Tibial artery (tissue), 4 donors: ENCODE measurements around the gene POP7.
"Not testable (repeated sequence)": the region's sequence is repeated elsewhere in the genome, so short reads cannot be mapped to it uniquely, and the experiment has no call there.

Experiments
- DNase-seq, 2 donors: peaks; one replicate each; pipeline ENCODE4 v3.0.0-alpha.2; 2019
- H3K27ac ChIP-seq, 2 donors: fragments of 200-600 bp; sonication (generic) in 1 of 2; 1 replicate in 1 of 2; 2 replicates in 1 of 2; pipeline ENCODE4 v1.5.1; 2018 to 2019; ENCODE audit warnings: mild to moderate bottlenecking in 1 of 2
- H3K27me3 ChIP-seq, 2 donors: fragments of 200-600 bp; sonication (generic) in 1 of 2; one replicate each; pipeline versions ENCODE4 v1.5.1 to v1.6.0; 2016 to 2019
- H3K36me3 ChIP-seq, 3 donors: fragments of 200-600 bp; sonication (generic) in 2 of 3; one replicate each; pipeline ENCODE4 v1.5.1; 2016 to 2019; ENCODE audit warnings: mild to moderate bottlenecking in 2 of 3
- H3K4me1 ChIP-seq, 4 donors: fragments of 200-600 bp; sonication (generic) in 2 of 4; 1 replicate in 3 of 4; 2 replicates in 1 of 4; pipeline ENCODE4 v1.5.1; 2016 to 2019
- H3K4me3 ChIP-seq, 2 donors: fragments of 200-600 bp; sonication (generic) in 1 of 2; 1 replicate in 1 of 2; 2 replicates in 1 of 2; pipeline ENCODE4 v1.5.1; 2018 to 2019; ENCODE audit warnings: mild to moderate bottlenecking in 2 of 2
- H3K9me3 ChIP-seq, 3 donors: fragments of 200-600 bp; sonication (generic) in 1 of 3; one replicate each; pipeline ENCODE4 v1.5.1; 2016 to 2019
- CTCF ChIP-seq, 2 experiments: fragments of 200-600 bp in 1 of 2; fragments of 450-650 bp in 1 of 2; IDR thresholded peaks; one replicate each; pipeline ENCODE4 v1.5.1; 2017 to 2019; ENCODE audit warnings: antibody characterized with exemption in 2 of 2, mild to moderate bottlenecking in 1 of 2, moderate library complexity in 1 of 2
- intact Hi-C: fragments of 100-400 bp; cut with DNase I; formaldehyde crosslinking; loops from one replicate; pipeline ENCODE4 v1.15.0; 2023; ENCODE audit warnings: low total_unique reads

POP7 gene

GRCh38 chr7:100705753-100706671, at the start of gene POP7:
Gene POP7 (plus strand): TSS chr7:100706121. CDS start chr7:100706831, 710 bp downstream.
- Histone ChIP-seq H3K27me3 (no peaks in the 10 kb centered on the region), H3K4me1 (peaks cover 0 to 21% (median 19%) of the 10 kb centered on the region in 4 donors), H3K27ac (peak within 1 kb of the TSS; percentile 90 to 96), H3K9me3 (no peaks in the 10 kb centered on the region), H3K4me3 (peak within 1 kb of the TSS; percentile 63 to 77), H3K36me3 (no peaks in the 10 kb centered on the region)
- no peak for TF ChIP-seq CTCF (IDR thresholded peaks at IDR 0.05)
- DNase-seq, result peak; percentile 98 to 99
- intact Hi-C loops, result loop anchor here (5.0 kb wide), 1 partner anchor 146 kb away; the partner anchor contains the start of gene SLC12A9

- H3K36me3 ChIP-seq, DNase-seq, H3K9me3 ChIP-seq, intact Hi-C loops, H3K4me1 ChIP-seq, H3K27ac ChIP-seq, H3K4me3 ChIP-seq: not testable (repeated sequence)
- H3K27me3 ChIP-seq, result peaks cover 0 to 24% of the 10 kb centered on the region in 2 donors
These were observed 43.6 kb upstream of the POP7 start for GRCh38 chr7:100662194-100662776.

- DNase-seq, result no peak
- intact Hi-C loops, result no loop called here
- Histone ChIP-seq H3K9me3 (no peaks in the 10 kb centered on the region), H3K4me3 (no peak overlapping the region), H3K36me3 (no peaks in the 10 kb centered on the region), H3K27ac (no peak overlapping the region), H3K4me1 (peaks cover 0 to 21% (median 0%) of the 10 kb centered on the region in 4 donors), H3K27me3 (no peaks in the 10 kb centered on the region)
- no peak for TF ChIP-seq CTCF (IDR thresholded peaks at IDR 0.05)
These were observed 40.7 kb upstream of the POP7 start for GRCh38 chr7:100665168-100665726.

GRCh38 chr7:100667331-100668068, 38.4 kb upstream of the POP7 start:
- no peaks in the 10 kb centered on the region for H3K36me3 ChIP-seq
- no peak for DNase-seq
- H3K9me3 ChIP-seq, result no peaks in the 10 kb centered on the region
- TF ChIP-seq CTCF (IDR thresholded peaks at IDR 0.05), result no peak
- intact Hi-C loops, result no loop called here
- peaks cover 0 to 17% (median 0%) of the 10 kb centered on the region in 4 donors for H3K4me1 ChIP-seq
- peak overlapping the region; percentile 10 to 44 for H3K27ac ChIP-seq
- no peak overlapping the region for H3K4me3 ChIP-seq
- no peaks in the 10 kb centered on the region for H3K27me3 ChIP-seq

GRCh38 chr7:100668069-100668449, 37.9 kb upstream of the POP7 start:
- intact Hi-C loops, result no loop called here
- H3K27ac ChIP-seq, result peak overlapping the region; percentile 10 to 44

GRCh38 chr7:100669106-100669505, 36.8 kb upstream of the POP7 start:
- H3K36me3 ChIP-seq, DNase-seq, H3K9me3 ChIP-seq, intact Hi-C loops, H3K4me3 ChIP-seq, H3K27me3 ChIP-seq, H3K27ac ChIP-seq: not testable (repeated sequence)
- H3K4me1 ChIP-seq, result peaks cover 0 to 18% (median 2%) of the 10 kb centered on the region in 4 donors

More at GRCh38 chr7:100668069-100668449, 37.9 kb upstream of the POP7 start:
- H3K27me3 ChIP-seq, result no peaks in the 10 kb centered on the region
- H3K36me3 ChIP-seq, result no peaks in the 10 kb centered on the region
- H3K4me1 ChIP-seq, result peaks cover 0 to 17% (median 2%) of the 10 kb centered on the region in 4 donors
- H3K9me3 ChIP-seq, result no peaks in the 10 kb centered on the region
- TF ChIP-seq CTCF (IDR thresholded peaks at IDR 0.05), result no peak
- no peak overlapping the region for H3K4me3 ChIP-seq
- DNase-seq, result no peak
